Suppressor macrophage (primary cell): ENCODE measurements around the gene ZFP36.

Experiments
- DNase-seq, 4 experiments: peaks; one replicate each; pipeline ENCODE4 v3.0.0-alpha.2; 2020 to 2022

Gene ZFP36

GRCh38 chr19:39405958-39406655 lies 540 bp upstream of the ZFP36 start:
- no peak for DNase-seq

DNA sequence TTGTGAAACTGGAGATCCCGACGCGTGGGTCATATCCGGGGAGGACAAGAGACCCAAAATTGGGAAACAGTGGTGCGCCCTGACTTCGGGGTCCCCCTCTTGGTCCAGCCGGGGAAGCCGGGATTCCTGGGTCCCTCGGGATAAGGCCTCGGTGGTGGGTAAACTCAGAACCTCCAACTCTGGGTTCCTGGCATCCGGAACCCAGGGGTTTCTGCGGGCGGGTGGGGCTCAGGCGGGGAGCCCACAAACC lies 688 bp downstream of the ZFP36 start:
- peak in 1 of 4 experiments; percentile 67 for DNase-seq

DNA sequence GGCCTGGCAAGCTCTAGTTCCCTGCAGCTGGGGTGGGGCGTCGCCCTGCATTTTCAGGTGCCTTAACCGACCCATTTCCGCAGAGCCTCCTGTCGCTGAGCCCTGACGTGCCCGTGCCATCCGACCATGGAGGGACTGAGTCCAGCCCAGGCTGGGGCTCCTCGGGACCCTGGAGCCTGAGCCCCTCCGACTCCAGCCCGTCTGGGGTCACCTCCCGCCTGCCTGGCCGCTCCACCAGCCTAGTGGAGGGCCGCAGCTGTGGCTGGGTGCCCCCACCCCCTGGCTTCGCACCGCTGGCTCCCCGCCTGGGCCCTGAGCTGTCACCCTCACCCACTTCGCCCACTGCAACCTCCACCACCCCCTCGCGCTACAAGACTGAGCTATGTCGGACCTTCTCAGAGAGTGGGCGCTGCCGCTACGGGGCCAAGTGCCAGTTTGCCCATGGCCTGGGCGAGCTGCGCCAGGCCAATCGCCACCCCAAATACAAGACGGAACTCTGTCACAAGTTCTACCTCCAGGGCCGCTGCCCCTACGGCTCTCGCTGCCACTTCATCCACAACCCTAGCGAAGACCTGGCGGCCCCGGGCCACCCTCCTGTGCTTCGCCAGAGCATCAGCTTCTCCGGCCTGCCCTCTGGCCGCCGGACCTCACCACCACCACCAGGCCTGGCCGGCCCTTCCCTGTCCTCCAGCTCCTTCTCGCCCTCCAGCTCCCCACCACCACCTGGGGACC lies 1.2 kb downstream of the ZFP36 start:
- DNase-seq: peak; percentile 55 to 74 (median 60)

GRCh38 chr19:39408392-39409207 lies 2.0 kb downstream of the ZFP36 start:
- DNase-seq: peak; percentile 52 to 61 (median 58)

GRCh38 chr19:39409208-39410016 lies 2.8 kb downstream of the ZFP36 start:
- DNase-seq: peak; percentile 89 to 94 (median 92)

DNA sequence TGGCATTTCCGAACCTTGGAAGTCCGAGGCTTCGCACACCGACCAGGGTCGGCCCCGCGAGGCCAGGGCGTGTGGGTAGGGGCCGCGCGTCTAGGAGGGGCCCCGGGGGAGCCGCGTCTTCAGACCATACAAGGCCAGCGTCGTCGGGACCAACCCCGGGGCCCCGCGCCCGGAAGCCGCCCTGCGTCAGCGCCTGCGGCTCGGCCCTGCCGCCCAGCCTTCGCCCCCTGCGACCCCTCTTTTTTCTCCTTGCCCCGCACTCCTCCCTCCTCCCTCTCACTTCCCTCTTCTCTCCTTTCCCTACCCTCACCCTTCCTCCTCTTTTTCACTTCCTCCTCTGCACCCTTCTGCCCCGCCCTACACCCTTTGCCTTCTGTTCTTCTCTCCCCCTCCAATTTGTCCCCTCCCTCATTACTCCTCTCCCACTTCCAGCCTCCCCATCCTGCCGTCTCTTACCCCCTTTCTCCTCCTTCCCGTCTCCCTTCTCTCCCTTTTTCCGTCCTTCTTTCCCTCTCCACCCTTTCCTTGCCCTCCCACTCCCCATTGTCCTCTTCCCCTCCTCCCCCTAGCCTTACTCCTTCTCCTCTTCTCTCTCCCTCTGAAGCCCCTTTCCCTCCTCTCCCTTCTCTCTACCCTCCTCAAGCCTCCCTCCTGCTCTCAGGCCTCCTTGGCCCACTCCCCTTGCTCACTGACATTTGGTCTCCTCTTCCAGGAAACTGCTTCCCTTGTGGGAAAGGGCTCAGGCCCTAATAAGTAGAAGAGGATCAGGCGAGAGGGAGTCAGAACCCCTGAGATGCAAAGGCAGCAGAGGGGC lies 3.6 kb downstream of the ZFP36 start:
- DNase-seq: peak in 2 of 4 experiments; percentile 92 to 93

GRCh38 chr19:39410831-39411080 lies 4.1 kb downstream of the ZFP36 start:
- DNase-seq: peak; percentile 55 to 68 (median 62)

DNA sequence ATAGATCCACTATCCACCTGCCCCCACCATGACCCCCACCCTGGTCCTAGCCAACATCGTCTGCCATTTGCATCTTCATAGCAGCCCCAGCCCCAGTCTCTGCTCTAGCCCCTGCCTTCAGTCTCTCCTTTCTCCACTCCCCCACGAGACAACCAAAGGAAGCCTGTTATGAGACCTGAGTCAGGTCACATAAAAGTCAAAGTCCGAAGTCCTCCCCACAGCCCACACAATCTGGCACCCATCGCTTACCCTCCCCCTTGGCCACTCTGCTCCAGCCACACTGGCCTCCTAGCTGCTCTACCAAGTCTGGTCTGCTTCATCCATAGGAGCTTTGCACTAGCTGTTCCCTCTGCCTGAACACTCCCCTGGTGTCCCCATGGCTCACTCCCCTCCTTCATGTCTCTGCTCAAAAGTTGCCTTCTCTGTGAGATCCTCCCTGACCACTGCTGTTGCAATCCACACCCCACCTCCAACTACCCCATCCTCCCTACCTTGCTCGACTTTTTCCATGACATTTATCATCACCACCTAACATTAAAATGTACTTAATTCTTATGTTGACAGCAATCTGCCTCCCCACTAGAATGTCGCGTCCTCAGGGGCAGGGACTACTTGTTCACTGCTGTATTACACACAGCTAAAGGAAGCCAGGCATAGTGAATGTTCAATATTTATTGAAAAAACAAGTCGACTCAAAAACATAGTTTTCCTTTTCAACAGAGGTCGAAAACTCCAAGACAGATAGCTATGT lies 4.6 kb downstream of the ZFP36 start:
- DNase-seq: peak; percentile 69 to 81 (median 78)

DNA sequence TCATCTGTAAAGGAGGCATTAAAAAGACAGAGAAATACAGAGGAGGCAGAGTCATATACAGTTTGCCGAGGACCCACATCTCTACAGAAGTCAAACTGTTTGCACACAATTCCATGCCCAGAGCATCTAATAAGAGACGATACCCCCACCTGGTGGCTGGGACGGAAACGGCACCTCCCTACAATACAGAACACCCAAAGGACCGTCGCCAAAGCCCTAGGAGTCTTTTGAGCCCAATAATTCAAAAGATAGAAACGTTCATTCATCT lies 5.1 kb downstream of the ZFP36 start:
- DNase-seq: peak; percentile 95 to 97 (median 96)

- peak; percentile 97 to 100 (median 99) for DNase-seq
These were observed 5.6 kb downstream of the ZFP36 start, which contains the start of gene PLEKHG2 for GRCh38 chr19:39412100-39412866. Gene PLEKHG2 (plus strand): TSS chr19:39412669. CDS start chr19:39414087, 1,418 bp downstream.

DNA sequence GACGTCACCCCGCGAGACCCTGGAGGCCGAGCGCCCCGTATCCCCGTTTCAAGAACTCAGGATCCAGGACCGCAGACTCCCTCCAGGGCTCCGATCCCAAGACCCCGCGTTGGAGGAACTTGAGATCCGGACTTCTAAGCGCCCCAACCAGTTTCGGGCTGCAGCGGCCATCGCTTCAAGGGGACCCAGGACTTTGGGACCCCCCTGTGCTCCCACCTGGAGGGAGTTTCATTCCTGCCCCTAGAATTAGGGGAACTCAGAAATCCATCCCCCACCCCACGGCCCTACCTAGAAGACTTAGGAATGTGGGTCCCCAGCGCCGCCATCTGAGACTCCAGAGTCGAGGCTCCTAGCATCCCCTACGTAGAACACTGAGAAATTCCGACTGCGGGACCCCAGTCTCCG lies 6.2 kb downstream of the ZFP36 start:
- no peak for DNase-seq

DNA sequence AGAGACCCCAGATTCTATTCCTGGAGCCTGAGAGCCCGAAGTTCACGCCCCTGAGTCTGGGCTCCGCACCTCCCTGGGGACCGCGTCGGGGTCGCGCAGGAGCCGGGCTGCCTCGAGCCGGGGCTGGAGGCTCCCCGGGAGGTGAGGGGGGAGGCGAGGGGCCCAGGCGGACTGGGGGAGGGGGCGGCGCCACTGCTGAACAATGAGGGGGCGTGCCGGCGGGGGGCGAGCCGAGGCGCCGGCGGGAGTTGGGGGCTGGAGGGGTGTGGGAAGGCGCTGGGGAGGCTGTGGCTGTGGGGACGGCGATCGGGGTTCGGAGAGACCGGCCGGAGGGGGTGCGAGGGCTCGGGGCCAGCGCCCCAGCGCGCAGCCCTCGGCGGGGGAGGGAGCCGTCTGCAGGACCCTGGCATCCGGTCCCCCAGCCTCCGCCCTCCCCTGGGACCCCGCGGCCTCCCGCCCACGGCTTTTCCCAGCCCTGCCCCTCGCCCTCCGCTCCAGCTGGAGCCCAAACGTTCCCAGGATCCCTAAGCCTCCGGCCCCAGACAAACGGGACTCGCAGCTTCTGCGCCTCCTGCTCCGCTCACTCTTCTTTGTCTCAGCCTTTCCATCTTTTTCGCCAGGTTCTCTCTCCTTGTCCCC lies 6.7 kb downstream of the ZFP36 start:
- peak in 3 of 4 experiments; percentile 32 to 35 (median 33) for DNase-seq

GRCh38 chr19:39413911-39414608 lies 7.4 kb downstream of the ZFP36 start:
- peak; percentile 44 to 67 (median 54) for DNase-seq

- no peak for DNase-seq
These were observed 8.7 kb downstream of the ZFP36 start for GRCh38 chr19:39415111-39416046.

DNA sequence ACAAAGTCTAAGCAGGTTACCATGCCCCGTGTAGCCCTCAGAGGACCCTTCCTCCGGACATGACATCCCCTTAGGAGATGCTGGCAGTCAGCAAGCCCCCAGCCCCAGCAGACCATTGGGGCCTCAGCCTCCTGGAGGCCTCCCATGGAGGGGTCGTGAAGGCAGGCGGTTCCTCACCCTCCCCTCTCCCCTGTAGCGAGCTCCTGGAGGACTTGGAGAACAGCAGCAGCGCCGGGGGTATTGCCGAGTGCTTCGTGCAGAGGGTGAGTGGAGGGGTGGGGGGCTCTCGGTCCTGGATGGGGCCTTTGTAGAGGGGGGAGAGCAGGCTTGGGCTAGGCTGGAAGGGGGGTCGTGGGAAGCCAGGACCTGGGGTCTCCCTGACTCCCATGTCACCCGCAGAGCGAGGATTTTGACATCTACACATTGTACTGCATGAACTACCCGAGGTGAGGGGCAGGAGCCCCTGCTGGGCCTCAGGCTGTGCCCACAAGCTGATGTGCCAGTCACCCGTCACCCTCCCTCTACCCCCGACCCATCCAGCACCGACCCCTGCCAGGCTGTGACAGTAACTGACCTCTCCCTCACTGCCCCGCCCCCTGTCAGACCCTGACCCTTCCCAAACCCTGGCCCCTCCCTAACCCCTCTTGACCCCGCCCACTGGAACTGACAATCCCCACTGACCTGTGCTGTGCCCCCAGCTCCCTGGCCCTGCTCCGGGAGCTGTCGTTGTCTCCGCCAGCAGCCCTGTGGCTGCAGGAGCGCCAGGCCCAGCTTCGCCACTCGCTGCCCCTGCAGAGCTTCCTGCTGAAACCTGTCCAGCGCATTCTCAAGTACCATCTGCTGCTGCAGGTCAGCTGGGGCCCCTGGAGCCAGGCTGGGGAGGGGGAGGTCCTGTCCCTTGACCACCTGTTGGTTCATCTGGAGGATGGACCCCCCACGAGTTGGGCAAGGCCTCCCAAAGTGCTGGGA lies 9.8 kb downstream of the ZFP36 start:
- no peak for DNase-seq

DNA sequence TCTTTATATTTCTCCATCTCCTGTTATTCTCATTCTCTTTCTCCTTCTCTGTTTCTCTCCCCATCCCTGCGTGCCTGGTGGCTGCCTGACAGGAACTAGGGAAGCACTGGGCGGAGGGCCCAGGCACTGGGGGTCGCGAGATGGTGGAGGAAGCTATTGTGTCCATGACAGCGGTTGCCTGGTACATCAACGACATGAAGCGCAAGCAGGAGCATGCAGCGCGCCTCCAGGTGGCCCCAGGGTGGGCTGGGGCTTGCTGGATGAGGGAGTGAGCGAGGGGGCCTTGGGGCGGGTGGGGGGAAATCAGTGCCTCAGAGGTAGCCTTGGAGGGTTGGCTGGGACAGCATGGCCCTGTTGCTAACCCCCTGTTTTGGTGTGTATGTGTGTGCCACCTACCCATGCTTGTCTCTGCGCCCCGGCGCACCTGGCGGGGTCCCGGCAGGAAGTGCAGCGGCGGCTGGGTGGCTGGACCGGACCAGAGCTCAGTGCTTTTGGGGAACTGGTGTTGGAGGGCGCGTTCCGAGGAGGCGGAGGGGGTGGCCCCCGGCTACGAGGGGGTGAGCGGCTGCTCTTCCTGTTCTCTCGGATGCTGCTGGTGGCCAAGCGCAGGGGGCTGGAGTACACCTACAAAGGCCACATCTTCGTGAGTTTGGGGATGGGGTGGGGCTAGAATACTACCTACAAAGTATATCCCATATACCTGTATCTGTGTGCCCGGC lies 11.0 kb downstream of the ZFP36 start:
- no peak for DNase-seq
